K562 (cell line): ENCODE data around the gene YTHDC1. TPM values are rescaled to one million over a fixed set of nuclear protein-coding genes. Genes with fewer than 3 reads are reported as not detected.

Experiments used
- ARHGAP35 ChIP-seq: fragments of 450-650 bp; IDR thresholded peaks from 2 replicates; pipeline ENCODE4 v1.6.1; 2018; ENCODE audit not compliant: partially characterized antibody
- BACH1 ChIP-seq: fragments of 200-800 bp; sonication (Bioruptor generic); IDR thresholded peaks from 2 replicates; pipeline ENCODE4 v1.6.1; 2016; ENCODE audit warnings: missing genetic modification characterization, missing compliant biosample characterization
- C11orf30 ChIP-seq: fragments of 450-650 bp; IDR thresholded peaks from 2 replicates; pipeline ENCODE4 v1.6.1; 2016; ENCODE audit warnings: low read depth, mild to moderate bottlenecking
- CEBPG ChIP-seq, 3 experiments: fragments of 200-800 bp in 1 of 3; sonication (Bioruptor generic) in 1 of 3; sonication (generic) in 1 of 3; formaldehyde crosslinking in 1 of 3; IDR thresholded peaks in 2 of 3; conservative IDR thresholded peaks in 1 of 3; 2 replicates each; pipeline versions ENCODE4 v1.6.1 to v1.8.0; 2016 to 2022; ENCODE audit warnings: missing compliant biosample characterization in 2 of 3, missing genetic modification characterization in 2 of 3, mild to moderate bottlenecking in 1 of 3, missing genetic modification reagents in 1 of 3
- DPF2 ChIP-seq: fragments of 450-650 bp; IDR thresholded peaks from 2 replicates; pipeline ENCODE4 v1.6.1; 2016
- ETV6 ChIP-seq, 3 experiments: fragments of 150-350 bp in 1 of 3; sonication (generic) in 1 of 3; formaldehyde crosslinking in 1 of 3; IDR thresholded peaks; 2 replicates each; pipeline versions ENCODE4 v1.6.1 to v1.8.0; 2014 to 2022; ENCODE audit warnings: borderline replicate concordance in 2 of 3, low read depth in 2 of 3, antibody characterized with exemption in 1 of 3, low read length in 1 of 3, mild to moderate bottlenecking in 1 of 3, missing genetic modification reagents in 1 of 3
- FOXK1 ChIP-seq: sonication (generic); formaldehyde crosslinking; IDR thresholded peaks from 2 replicates; pipeline ENCODE4 v1.8.0; 2022; ENCODE audit warnings: missing genetic modification reagents, mild to moderate bottlenecking, borderline replicate concordance
- JUN ChIP-seq, 2 experiments: sonication (generic) in 1 of 2; formaldehyde crosslinking in 1 of 2; IDR thresholded peaks; 2 replicates each; pipeline versions ENCODE4 v1.6.1 to v1.8.0; 2012 to 2022; ENCODE audit warnings: borderline replicate concordance in 2 of 2, mild to moderate bottlenecking in 2 of 2, improper control_type of control experiment in 1 of 2, low read depth in 1 of 2, low read length in 1 of 2, missing genetic modification reagents in 1 of 2
- NFIX ChIP-seq: fragments of 250-450 bp; sonication (Bioruptor Pico); IDR thresholded peaks from 2 replicates; pipeline ENCODE4 v1.4.0; 2020; ENCODE audit warnings: low read depth, mild to moderate bottlenecking, moderate library complexity
- SETDB1 ChIP-seq: IDR thresholded peaks from one replicate; pipeline ENCODE4 v1.6.1; 2012; ENCODE audit warnings: low read length, control low read depth, inconsistent platforms
- SP2 ChIP-seq: IDR thresholded peaks from 2 replicates; pipeline ENCODE4 v1.6.1; 2011; ENCODE audit warnings: mild to moderate bottlenecking, low read depth, low read length, moderate library complexity; ENCODE audit not compliant: poor library complexity, severe bottlenecking; ENCODE audit errors: extremely low read depth
- SRF ChIP-seq, 2 experiments: fragments of 250-450, 450-650 bp in 1 of 2; sonication (Bioruptor Pico) in 1 of 2; sonication (generic) in 1 of 2; formaldehyde crosslinking; IDR thresholded peaks; 2 replicates each; pipeline versions ENCODE4 v1.5.0 to v1.5.1; 2020 to 2022; ENCODE audit warnings: mild to moderate bottlenecking in 1 of 2, missing genetic modification reagents in 1 of 2
- TRIM28 ChIP-seq: fragments of 450-650 bp; IDR thresholded peaks from 2 replicates; pipeline ENCODE4 v1.6.1; 2017
- ZNF3 ChIP-seq: fragments of 250-450 bp; sonication (Bioruptor Pico); IDR thresholded peaks from 2 replicates; pipeline ENCODE4 v1.5.0; 2021; ENCODE audit warnings: mild to moderate bottlenecking, moderate library complexity
- ZNF584 ChIP-seq: fragments of 200-800 bp; sonication (Bioruptor generic); IDR thresholded peaks from 2 replicates; pipeline ENCODE4 v1.6.1; 2016; ENCODE audit warnings: low read depth, mild to moderate bottlenecking, missing genetic modification characterization, missing compliant biosample characterization
- ZNF766 ChIP-seq: fragments of 200-800 bp; sonication (Bioruptor generic); conservative IDR thresholded peaks from 2 replicates; pipeline ENCODE4 v1.6.1; 2016; ENCODE audit warnings: missing genetic modification characterization, missing compliant biosample characterization
- polyA plus RNA-seq, 8 experiments: library from polyadenylated mRNA; depleted of rRNA in 4 of 8; stranded (reverse) in 5 of 8; unstranded in 3 of 8; fragments of >200 nt; fragmentation: Nextera tagmentation in 2 of 8; fragmentation: Illumina TruSeq in 1 of 8; extraction: Ambion mirVana in 2 of 8; extraction: Trizol in 1 of 8; gene quantifications; 2 replicates each; pipeline versions ENCODE4 v1.2.1 to v1.2.3, GENCODE V29; 2011 to 2014; ENCODE audit warnings: inconsistent platforms in 1 of 8, missing spikeins in 1 of 8
- total RNA-seq, 7 experiments: library from RNA; depleted of rRNA in 6 of 7; stranded (reverse); fragments of >200 nt in 6 of 7; fragmentation: Illumina TruSeq in 2 of 7; extraction: Trizol in 2 of 7; gene quantifications; 2 replicates each; pipeline versions ENCODE4 v1.2.1 to v1.2.3, GENCODE V29; 2011 to 2021; ENCODE audit warnings: low replicate concordance in 1 of 7
- TF ChIP-seq, protein P1 (sequence below), 3 experiments: IDR thresholded peaks in 2 of 3; conservative IDR thresholded peaks in 1 of 3; 2 replicates each; pipeline ENCODE4 v1.5.1; 2011 to 2012; ENCODE audit warnings: low read length in 3 of 3, mild to moderate bottlenecking in 3 of 3, control low read depth in 2 of 3, improper control_type of control experiment in 1 of 3, inconsistent platforms in 1 of 3, low read depth in 1 of 3, mixed read lengths in 1 of 3, moderate library complexity in 1 of 3; ENCODE audit not compliant: insufficient read depth in 2 of 3
- TF ChIP-seq, protein P2 (sequence below): fragments of 250-450 bp; sonication (Bioruptor Pico); IDR thresholded peaks from 2 replicates; pipeline ENCODE4 v1.5.0; 2020; ENCODE audit warnings: mild to moderate bottlenecking, borderline replicate concordance
- TF ChIP-seq, protein P3 (sequence below): sonication (generic); formaldehyde crosslinking; IDR thresholded peaks from 2 replicates; pipeline ENCODE4 v1.9.0; 2022; ENCODE audit warnings: mild to moderate bottlenecking, missing genetic modification reagents
- TF ChIP-seq, protein P4 (sequence below): fragments of 250-450 bp; sonication (Bioruptor Pico); IDR thresholded peaks from 2 replicates; pipeline ENCODE4 v1.5.1; 2021; ENCODE audit warnings: mild to moderate bottlenecking

The YTHDC1 gene
- total and polyA plus RNA-seq, 9 of the 15 experiments (the other 6 are each of a cell fraction or from before 2014, with no cell fraction given): 9.8 to 65.4 (median 51.7) TPM

DNA sequence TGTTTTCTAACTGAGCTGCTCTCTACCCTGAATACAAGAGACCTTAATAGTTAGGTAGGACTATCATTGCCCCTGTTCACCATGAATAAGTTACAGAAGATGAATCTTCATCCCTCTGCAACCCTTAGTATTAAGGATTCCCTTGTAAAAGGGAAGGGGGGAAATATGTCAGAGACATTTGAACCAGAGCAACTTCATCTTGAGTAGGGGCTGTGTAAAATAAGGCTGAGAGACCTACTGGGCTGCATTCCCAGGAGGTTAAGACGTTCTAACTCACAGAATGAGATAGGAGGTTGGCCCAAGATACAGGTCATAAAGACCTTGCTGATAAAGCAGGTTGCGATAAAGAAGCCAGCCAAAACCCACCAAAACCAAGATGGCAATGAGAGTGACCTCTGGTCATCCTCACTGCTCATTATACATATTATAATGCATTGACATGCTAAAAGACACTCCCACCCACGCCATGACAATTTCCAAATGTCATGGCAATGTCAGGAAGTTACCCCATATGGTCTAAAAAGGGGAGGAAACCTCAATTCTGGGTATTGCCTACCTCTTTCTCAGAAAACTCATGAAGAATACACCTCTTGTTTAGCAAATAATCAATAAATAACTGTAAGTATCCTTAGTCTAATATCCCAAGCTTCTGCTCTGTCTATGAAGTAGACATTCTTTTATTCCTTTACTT lies 84.9 kb downstream of the YTHDC1 start (continued):
- TF ChIP-seq BACH1 (tag) (peak; percentile 64), SETDB1 (no peak), ZNF766 (CRISPR knock-in tag) (peak; percentile 64), CEBPG (CRISPR knock-in tag; IDR thresholded peaks at IDR 0.05) (no peak), CEBPG (tag; conservative IDR thresholded peaks at IDR 0.05 in 1 of 2, IDR thresholded peaks at IDR 0.05 in 1 of 2) (0 out of 4 replicates have a peak, but pooled peaks of 1 of the 2 experiments have one; percentile 16), SRF (CRISPR knock-in tag; IDR thresholded peaks at IDR 0.05) (peak in 1 of 2 experiments; percentile 89; a peak in 2 of 4 replicates), ARHGAP35 (no peak), ZNF3 (CRISPR knock-in tag) (no peak), DPF2 (no peak), C11orf30 (no peak), ZNF584 (CRISPR knock-in tag) (0 out of 2 replicates have a peak, but pooled peaks have one; percentile 22), TRIM28 (no peak), NFIX (CRISPR knock-in tag) (no peak), SP2 (no peak), ETV6 (IDR thresholded peaks at IDR 0.05; ENCODE audit: borderline replicate concordance in 1 of 2, low read depth in 2 of 2, low read length in 1 of 2) (no peak), ETV6 (CRISPR knock-in tag; IDR thresholded peaks at IDR 0.05; ENCODE audit: borderline replicate concordance) (no peak), JUN (IDR thresholded peaks at IDR 0.05; ENCODE audit: borderline replicate concordance, low read depth, low read length) (no peak), JUN (CRISPR knock-in tag; IDR thresholded peaks at IDR 0.05; ENCODE audit: borderline replicate concordance) (no peak), FOXK1 (CRISPR knock-in tag) (no peak)
- TF ChIP-seq, protein P1, sequence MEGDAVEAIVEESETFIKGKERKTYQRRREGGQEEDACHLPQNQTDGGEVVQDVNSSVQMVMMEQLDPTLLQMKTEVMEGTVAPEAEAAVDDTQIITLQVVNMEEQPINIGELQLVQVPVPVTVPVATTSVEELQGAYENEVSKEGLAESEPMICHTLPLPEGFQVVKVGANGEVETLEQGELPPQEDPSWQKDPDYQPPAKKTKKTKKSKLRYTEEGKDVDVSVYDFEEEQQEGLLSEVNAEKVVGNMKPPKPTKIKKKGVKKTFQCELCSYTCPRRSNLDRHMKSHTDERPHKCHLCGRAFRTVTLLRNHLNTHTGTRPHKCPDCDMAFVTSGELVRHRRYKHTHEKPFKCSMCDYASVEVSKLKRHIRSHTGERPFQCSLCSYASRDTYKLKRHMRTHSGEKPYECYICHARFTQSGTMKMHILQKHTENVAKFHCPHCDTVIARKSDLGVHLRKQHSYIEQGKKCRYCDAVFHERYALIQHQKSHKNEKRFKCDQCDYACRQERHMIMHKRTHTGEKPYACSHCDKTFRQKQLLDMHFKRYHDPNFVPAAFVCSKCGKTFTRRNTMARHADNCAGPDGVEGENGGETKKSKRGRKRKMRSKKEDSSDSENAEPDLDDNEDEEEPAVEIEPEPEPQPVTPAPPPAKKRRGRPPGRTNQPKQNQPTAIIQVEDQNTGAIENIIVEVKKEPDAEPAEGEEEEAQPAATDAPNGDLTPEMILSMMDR (IDR thresholded peaks at IDR 0.05 in 2 of 3, conservative IDR thresholded peaks at IDR 0.05 in 1 of 3; ENCODE audit: insufficient read depth in 2 of 3, low read depth in 1 of 3, low read length in 3 of 3): no peak
- TF ChIP-seq, protein P2, sequence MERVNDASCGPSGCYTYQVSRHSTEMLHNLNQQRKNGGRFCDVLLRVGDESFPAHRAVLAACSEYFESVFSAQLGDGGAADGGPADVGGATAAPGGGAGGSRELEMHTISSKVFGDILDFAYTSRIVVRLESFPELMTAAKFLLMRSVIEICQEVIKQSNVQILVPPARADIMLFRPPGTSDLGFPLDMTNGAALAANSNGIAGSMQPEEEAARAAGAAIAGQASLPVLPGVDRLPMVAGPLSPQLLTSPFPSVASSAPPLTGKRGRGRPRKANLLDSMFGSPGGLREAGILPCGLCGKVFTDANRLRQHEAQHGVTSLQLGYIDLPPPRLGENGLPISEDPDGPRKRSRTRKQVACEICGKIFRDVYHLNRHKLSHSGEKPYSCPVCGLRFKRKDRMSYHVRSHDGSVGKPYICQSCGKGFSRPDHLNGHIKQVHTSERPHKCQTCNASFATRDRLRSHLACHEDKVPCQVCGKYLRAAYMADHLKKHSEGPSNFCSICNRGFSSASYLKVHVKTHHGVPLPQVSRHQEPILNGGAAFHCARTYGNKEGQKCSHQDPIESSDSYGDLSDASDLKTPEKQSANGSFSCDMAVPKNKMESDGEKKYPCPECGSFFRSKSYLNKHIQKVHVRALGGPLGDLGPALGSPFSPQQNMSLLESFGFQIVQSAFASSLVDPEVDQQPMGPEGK (CRISPR knock-in tag): no peak
- TF ChIP-seq, protein P3, sequence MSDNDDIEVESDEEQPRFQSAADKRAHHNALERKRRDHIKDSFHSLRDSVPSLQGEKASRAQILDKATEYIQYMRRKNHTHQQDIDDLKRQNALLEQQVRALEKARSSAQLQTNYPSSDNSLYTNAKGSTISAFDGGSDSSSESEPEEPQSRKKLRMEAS (CRISPR knock-in tag): no peak
- TF ChIP-seq, protein P4, sequence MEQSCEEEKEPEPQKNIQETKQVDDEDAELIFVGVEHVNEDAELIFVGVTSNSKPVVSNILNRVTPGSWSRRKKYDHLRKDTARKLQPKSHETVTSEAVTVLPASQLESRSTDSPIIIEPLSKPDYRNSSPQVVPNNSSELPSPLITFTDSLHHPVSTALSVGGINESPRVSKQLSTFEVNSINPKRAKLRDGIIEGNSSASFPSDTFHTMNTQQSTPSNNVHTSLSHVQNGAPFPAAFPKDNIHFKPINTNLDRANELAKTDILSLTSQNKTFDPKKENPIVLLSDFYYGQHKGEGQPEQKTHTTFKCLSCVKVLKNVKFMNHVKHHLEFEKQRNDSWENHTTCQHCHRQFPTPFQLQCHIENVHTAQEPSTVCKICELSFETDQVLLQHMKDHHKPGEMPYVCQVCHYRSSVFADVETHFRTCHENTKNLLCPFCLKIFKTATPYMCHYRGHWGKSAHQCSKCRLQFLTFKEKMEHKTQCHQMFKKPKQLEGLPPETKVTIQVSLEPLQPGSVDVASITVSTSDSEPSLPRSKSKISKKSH (CRISPR knock-in tag): no peak
